Stimulated activated effector memory CD8-positive, alpha-beta T cell treated with anti-CD3 and anti-CD28 coated beads, Interleukin-12 subunit alpha, Interleukin-12 subunit beta, amount 100 ng/mL, for 72 hours (primary cell): Measurements from ENCODE around the gene IL10.

Experiments used
- ATAC-seq: fragments of 150-1000 bp; cut with Tn5 transposase; 2 replicates; pipeline ENCODE4 v1.10.0; 2021
- DNase-seq, 2 donors: peaks; one replicate each; pipeline ENCODE4 v3.0.0; 2021 to 2022; ENCODE audit warnings: low spot score in 2 of 2
- H3K27ac Mint-ChIP-seq: one replicate; pipeline ENCODE4 v1.8.0; 2022; ENCODE audit warnings: mild to moderate bottlenecking, mixed read lengths
- H3K36me3 Mint-ChIP-seq: one replicate; pipeline ENCODE4 v1.8.0; 2022; ENCODE audit warnings: mild to moderate bottlenecking, mixed read lengths
- H3K4me1 Mint-ChIP-seq: one replicate; pipeline ENCODE4 v1.8.0; 2022; ENCODE audit warnings: mixed read lengths
- H3K4me3 Mint-ChIP-seq: one replicate; pipeline ENCODE4 v1.8.0; 2022; ENCODE audit warnings: mild to moderate bottlenecking, mixed read lengths
- H3K9me3 Mint-ChIP-seq: one replicate; pipeline ENCODE4 v1.8.0; 2022; ENCODE audit warnings: mixed read lengths

IL10 gene

GRCh38 chr1:206772243-206772937 is at the start of gene IL10:
Gene IL10 (minus strand): TSS chr1:206772494. CDS start chr1:206772435, 59 bp downstream.
- Mint-ChIP-seq H3K9me3 (no peaks in the 10 kb centered on the region), H3K4me3 (peak within 1 kb of the TSS; percentile 55), H3K4me1 (peaks cover 68% of the 10 kb centered on the region), H3K27ac (peak within 1 kb of the TSS; percentile 60), H3K36me3 (peaks cover 17% of the 10 kb centered on the region)
- DNase-seq (no peak), ATAC-seq (no peak)

- no peak overlapping the region for H3K4me3 Mint-ChIP-seq
- ATAC-seq (no peak), DNase-seq (no peak)
- no peaks in the 10 kb centered on the region for H3K36me3 Mint-ChIP-seq
- H3K4me1 Mint-ChIP-seq = peaks cover 17% of the 10 kb centered on the region
- H3K9me3 Mint-ChIP-seq = no peaks in the 10 kb centered on the region
- H3K27ac Mint-ChIP-seq = no peak overlapping the region
Observed at GRCh38 chr1:206821493-206821892, 49.2 kb upstream of the IL10 start.

GRCh38 chr1:206816390-206817287 is 44.3 kb upstream of the IL10 start:
- peak; percentile 96 for ATAC-seq
- peak overlapping the region; percentile 16 for H3K27ac Mint-ChIP-seq

GRCh38 chr1:206814716-206815341 is 42.5 kb upstream of the IL10 start:
- H3K9me3 Mint-ChIP-seq = no peaks in the 10 kb centered on the region
- no peak overlapping the region for H3K4me3 Mint-ChIP-seq
- no peak for ATAC-seq
- H3K36me3 Mint-ChIP-seq = no peaks in the 10 kb centered on the region
- H3K27ac Mint-ChIP-seq = no peak overlapping the region
- no peak for DNase-seq
- peaks cover 30% of the 10 kb centered on the region for H3K4me1 Mint-ChIP-seq

More at GRCh38 chr1:206816390-206817287, 44.3 kb upstream of the IL10 start:
- H3K36me3 Mint-ChIP-seq = no peaks in the 10 kb centered on the region
- peaks cover 30% of the 10 kb centered on the region for H3K4me1 Mint-ChIP-seq
- DNase-seq = no peak
- no peaks in the 10 kb centered on the region for H3K9me3 Mint-ChIP-seq
- peak overlapping the region; percentile 19 for H3K4me3 Mint-ChIP-seq

- DNase-seq (no peak), ATAC-seq (no peak)
- Mint-ChIP-seq H3K36me3 (no peaks in the 10 kb centered on the region), H3K9me3 (no peaks in the 10 kb centered on the region), H3K27ac (no peak overlapping the region), H3K4me1 (peaks cover 42% of the 10 kb centered on the region), H3K4me3 (no peak overlapping the region)
Observed at GRCh38 chr1:206812471-206812870, 40.2 kb upstream of the IL10 start.

GRCh38 chr1:206809504-206810084 is 37.3 kb upstream of the IL10 start:
- Mint-ChIP-seq H3K4me3 (no peak overlapping the region), H3K27ac (no peak overlapping the region), H3K9me3 (no peaks in the 10 kb centered on the region), H3K36me3 (no peaks in the 10 kb centered on the region), H3K4me1 (peaks cover 43% of the 10 kb centered on the region)
- ATAC-seq (no peak), DNase-seq (no peak)

GRCh38 chr1:206808615-206809014 is 36.3 kb upstream of the IL10 start:
- DNase-seq (peak in 1 of 2 donors; percentile 36), ATAC-seq (peak; percentile 93)
- no peak overlapping the region for H3K27ac Mint-ChIP-seq
- no peaks in the 10 kb centered on the region for H3K36me3 Mint-ChIP-seq
- H3K4me1 Mint-ChIP-seq = peaks cover 52% of the 10 kb centered on the region
- H3K9me3 Mint-ChIP-seq = no peaks in the 10 kb centered on the region
- no peak overlapping the region for H3K4me3 Mint-ChIP-seq

GRCh38 chr1:206805357-206805756 is 33.1 kb upstream of the IL10 start:
- Mint-ChIP-seq H3K27ac (no peak overlapping the region), H3K36me3 (peaks cover 9% of the 10 kb centered on the region), H3K9me3 (no peaks in the 10 kb centered on the region), H3K4me3 (peak overlapping the region; percentile 2), H3K4me1 (peaks cover 81% of the 10 kb centered on the region)
- DNase-seq (no peak), ATAC-seq (no peak)

- Mint-ChIP-seq H3K27ac (peak overlapping the region; percentile 51), H3K36me3 (peaks cover 9% of the 10 kb centered on the region), H3K4me3 (peak overlapping the region; percentile 32), H3K4me1 (peaks cover 92% of the 10 kb centered on the region), H3K9me3 (no peaks in the 10 kb centered on the region)
- no peak for DNase-seq
- no peak for ATAC-seq
Observed at GRCh38 chr1:206804156-206804737, 32.0 kb upstream of the IL10 start.

GRCh38 chr1:206803221-206803730 is 31.0 kb upstream of the IL10 start:
- peak overlapping the region; percentile 51 for H3K27ac Mint-ChIP-seq
- no peaks in the 10 kb centered on the region for H3K9me3 Mint-ChIP-seq
- H3K36me3 Mint-ChIP-seq = peaks cover 15% of the 10 kb centered on the region
- peaks cover 94% of the 10 kb centered on the region for H3K4me1 Mint-ChIP-seq
- ATAC-seq (peak; percentile 94), DNase-seq (peak; percentile 50 to 86)
- peak overlapping the region; percentile 32 for H3K4me3 Mint-ChIP-seq

- peak overlapping the region; percentile 51 for H3K27ac Mint-ChIP-seq
- ATAC-seq (no peak), DNase-seq (no peak)
- peak overlapping the region; percentile 32 for H3K4me3 Mint-ChIP-seq
- H3K9me3 Mint-ChIP-seq = no peaks in the 10 kb centered on the region
- peaks cover 97% of the 10 kb centered on the region for H3K4me1 Mint-ChIP-seq
- H3K36me3 Mint-ChIP-seq = peaks cover 15% of the 10 kb centered on the region
Observed at GRCh38 chr1:206802401-206802800, 30.1 kb upstream of the IL10 start.

- DNase-seq (no peak), ATAC-seq (no peak)
- peaks cover 15% of the 10 kb centered on the region for H3K36me3 Mint-ChIP-seq
- no peak overlapping the region for H3K4me3 Mint-ChIP-seq
- peaks cover 88% of the 10 kb centered on the region for H3K4me1 Mint-ChIP-seq
- peak overlapping the region; percentile 16 for H3K27ac Mint-ChIP-seq
- H3K9me3 Mint-ChIP-seq = no peaks in the 10 kb centered on the region
Observed at GRCh38 chr1:206801467-206801866, 29.2 kb upstream of the IL10 start.

GRCh38 chr1:206800891-206801290 is 28.6 kb upstream of the IL10 start:
- peaks cover 82% of the 10 kb centered on the region for H3K4me1 Mint-ChIP-seq
- H3K9me3 Mint-ChIP-seq = no peaks in the 10 kb centered on the region
- DNase-seq (no peak), ATAC-seq (no peak)
- H3K27ac Mint-ChIP-seq = no peak overlapping the region
- peaks cover 15% of the 10 kb centered on the region for H3K36me3 Mint-ChIP-seq
- H3K4me3 Mint-ChIP-seq = no peak overlapping the region

GRCh38 chr1:206800411-206800810 is 28.1 kb upstream of the IL10 start:
- ATAC-seq = no peak
- peaks cover 77% of the 10 kb centered on the region for H3K4me1 Mint-ChIP-seq
- DNase-seq = no peak
- H3K4me3 Mint-ChIP-seq = no peak overlapping the region
- H3K27ac Mint-ChIP-seq = no peak overlapping the region
- H3K9me3 Mint-ChIP-seq = no peaks in the 10 kb centered on the region
- H3K36me3 Mint-ChIP-seq = peaks cover 15% of the 10 kb centered on the region
